CD14-positive monocyte (primary cell): ENCODE results near the gene BPHL. TPM values are rescaled to one million over a fixed set of nuclear protein-coding genes. Genes with fewer than 3 reads are reported as not detected.

ENCODE experiments used
- DNase-seq, 3 donors: peaks; one replicate each; pipeline ENCODE4 v3.0.0-alpha.2; 2011 to 2022
- H2AFZ ChIP-seq: 2 replicates; pipeline ENCODE4 v1.6.0; 2012; ENCODE audit warnings: mild to moderate bottlenecking, low read depth, low read length, inconsistent platforms; ENCODE audit not compliant: insufficient read depth, poor library complexity, severe bottlenecking
- H3K27ac ChIP-seq, 2 donors: 1 replicate in 1 of 2; 2 replicates in 1 of 2; pipeline ENCODE4 v1.5.1; 2012 to 2013; ENCODE audit warnings: low read length in 2 of 2, control low read depth in 1 of 2, inconsistent platforms in 1 of 2, low read depth in 1 of 2, mild to moderate bottlenecking in 1 of 2
- H3K27me3 ChIP-seq, 2 donors: one replicate each; pipeline versions ENCODE4 v1.6.0 to v1.6.1; 2011 to 2013; ENCODE audit warnings: low read length in 2 of 2; ENCODE audit not compliant: control insufficient read depth in 2 of 2, insufficient read depth in 2 of 2
- H3K36me3 ChIP-seq, 2 donors: replicated peaks in 1 of 2; 1 replicate in 1 of 2; 2 replicates in 1 of 2; pipeline versions ENCODE4 v1.5.1 to v1.6.1; 2012 to 2013; ENCODE audit warnings: low read length in 2 of 2, control low read depth in 1 of 2, inconsistent platforms in 1 of 2, mild to moderate bottlenecking in 1 of 2; ENCODE audit not compliant: insufficient read depth in 2 of 2, control insufficient read depth in 1 of 2
- H3K4me1 ChIP-seq, 2 donors: 1 replicate in 1 of 2; 2 replicates in 1 of 2; pipeline versions ENCODE4 v1.5.1 to v1.6.1; 2012 to 2013; ENCODE audit warnings: low read length in 2 of 2, control low read depth in 1 of 2, inconsistent platforms in 1 of 2, mild to moderate bottlenecking in 1 of 2, moderate library complexity in 1 of 2; ENCODE audit not compliant: insufficient read depth in 2 of 2, control insufficient read depth in 1 of 2
- H3K4me2 ChIP-seq: replicated peaks from 2 replicates; pipeline ENCODE3; 2012; ENCODE audit warnings: low read length, moderate library complexity, mild to moderate bottlenecking; ENCODE audit not compliant: poor library complexity, severe bottlenecking; ENCODE audit errors: extremely low read depth
- H3K4me3 ChIP-seq, 3 experiments: fragments of 200-600 bp in 1 of 3; sonication (generic) in 1 of 3; replicated peaks in 1 of 3; 1 replicate in 2 of 3; 2 replicates in 1 of 3; pipeline ENCODE4 v1.5.1; 2011 to 2013; ENCODE audit warnings: low read length in 3 of 3, mild to moderate bottlenecking in 3 of 3, control low read depth in 2 of 3, low read depth in 2 of 3, inconsistent platforms in 1 of 3, moderate library complexity in 1 of 3
- H3K79me2 ChIP-seq: 2 replicates; pipeline ENCODE4 v1.6.0; 2012; ENCODE audit warnings: mild to moderate bottlenecking, control low read depth, inconsistent platforms, low read length, moderate library complexity; ENCODE audit not compliant: insufficient read depth
- H3K9ac ChIP-seq: 2 replicates; pipeline ENCODE4 v1.6.0; 2017; ENCODE audit warnings: low read length, mild to moderate bottlenecking; ENCODE audit not compliant: insufficient read depth, poor library complexity, severe bottlenecking
- H3K9me3 ChIP-seq, 2 donors: replicated peaks in 1 of 2; 1 replicate in 1 of 2; 2 replicates in 1 of 2; pipeline versions ENCODE4 v1.5.1 to v1.6.1; 2012 to 2013; ENCODE audit warnings: low read length in 2 of 2, control low read depth in 1 of 2; ENCODE audit not compliant: control insufficient read depth in 1 of 2, insufficient read depth in 1 of 2
- H4K20me1 ChIP-seq: 2 replicates; pipeline ENCODE4 v1.6.0; 2012; ENCODE audit warnings: mild to moderate bottlenecking, low read length, control low read depth, moderate library complexity; ENCODE audit not compliant: insufficient read depth
- H3K27ac Mint-ChIP-seq, 7 donors: one replicate each; pipeline ENCODE4 v1.8.0; 2020; ENCODE audit warnings: mild to moderate bottlenecking in 7 of 7, mixed read lengths in 7 of 7, moderate library complexity in 6 of 7, inconsistent platforms in 2 of 7
- H3K27me3 Mint-ChIP-seq, 3 donors: one replicate each; pipeline ENCODE4 v1.8.0; 2021 to 2022; ENCODE audit warnings: low read depth in 3 of 3, mild to moderate bottlenecking in 3 of 3, mixed read lengths in 3 of 3, moderate library complexity in 3 of 3, inconsistent platforms in 1 of 3
- H3K36me3 Mint-ChIP-seq, 2 donors: one replicate each; pipeline ENCODE4 v1.8.0; 2020; ENCODE audit warnings: mixed read lengths in 2 of 2, inconsistent platforms in 1 of 2, mild to moderate bottlenecking in 1 of 2
- H3K4me1 Mint-ChIP-seq: one replicate; pipeline ENCODE4 v1.8.0; 2020; ENCODE audit warnings: mild to moderate bottlenecking, mixed read lengths
- H3K4me3 Mint-ChIP-seq, 2 donors: one replicate each; pipeline ENCODE4 v1.8.0; 2020; ENCODE audit warnings: mild to moderate bottlenecking in 2 of 2, mixed read lengths in 2 of 2, moderate library complexity in 1 of 2
- H3K9me3 Mint-ChIP-seq, 7 donors: one replicate each; pipeline ENCODE4 v1.8.0; 2020 to 2022; ENCODE audit warnings: mixed read lengths in 7 of 7, mild to moderate bottlenecking in 6 of 7, moderate library complexity in 6 of 7, inconsistent platforms in 2 of 7
- CTCF ChIP-seq: fragments of 200-600 bp; IDR thresholded peaks from one replicate; pipeline ENCODE4 v1.8.0; 2022; ENCODE audit warnings: antibody characterized with exemption, mild to moderate bottlenecking
- WGBS: methylation state at CpG from one replicate; pipeline ENCODE4 v1.1.5; 2013; ENCODE audit warnings: missing lambda C conversion rate; ENCODE audit not compliant: insufficient coverage; 5-methylcytosine and 5-hydroxymethylcytosine counted together
- intact Hi-C, 2 donors: fragments of 100-400 bp; cut with micrococcal nuclease; formaldehyde crosslinking; loops; one replicate each; pipeline versions ENCODE4 v1.15.0 to v1.15.1; 2023
- polyA plus RNA-seq, 3 donors: library from polyadenylated mRNA; depleted of rRNA in 1 of 3; unstranded in 2 of 3; stranded (reverse) in 1 of 3; fragments of 300-500 nt in 2 of 3; fragments of >200 nt in 1 of 3; fragmentation: Illumina TruSeq in 2 of 3; gene quantifications; 1 replicate in 2 of 3; 2 replicates in 1 of 3; pipeline ENCODE4 v1.2.3, GENCODE V29; 2012 to 2021

Gene BPHL
- polyA plus RNA-seq, 3 donors: 4.6 to 7.8 (median 5.9) TPM

GRCh38 chr6:3102875-3103274 lies 15.6 kb upstream of the BPHL start:
- Histone ChIP-seq H3K27ac (no peak overlapping the region), H4K20me1 (peaks cover 4% of the 10 kb centered on the region), H3K27me3 (no peaks in the 10 kb centered on the region), H3K4me1 (no peaks in the 10 kb centered on the region), H3K4me3 (no peak overlapping the region), H2AFZ (no peak overlapping the region), H3K79me2 (no peaks in the 10 kb centered on the region), H3K9ac (no peak overlapping the region), H3K9me3 (no peaks in the 10 kb centered on the region), H3K4me2 (no peak overlapping the region), H3K36me3 (peaks cover 64 to 91% of the 10 kb centered on the region in 2 donors)
- WGBS: no CpG with 5 or more reads among the region's 3 CpGs
- H3K4me3 Mint-ChIP-seq: no peak overlapping the region
- no peaks in the 10 kb centered on the region for H3K4me1 Mint-ChIP-seq
- no peak for DNase-seq
- no peaks in the 10 kb centered on the region for H3K9me3 Mint-ChIP-seq
- intact Hi-C loops: no loop called here
- no peak for TF ChIP-seq CTCF
- H3K27ac Mint-ChIP-seq: peak overlapping the region in 2 of 7 donors; percentile 20 to 52
- H3K36me3 Mint-ChIP-seq: peaks cover 76 to 94% of the 10 kb centered on the region in 2 donors
- H3K27me3 Mint-ChIP-seq: no peaks in the 10 kb centered on the region

GRCh38 chr6:3108746-3109414 lies 9.6 kb upstream of the BPHL start:
- Mint-ChIP-seq H3K4me3 (no peak overlapping the region), H3K27me3 (peaks cover 0 to 2% (median 0%) of the 10 kb centered on the region in 3 donors), H3K4me1 (no peaks in the 10 kb centered on the region), H3K27ac (peak overlapping the region in 4 of 7 donors; percentile 9 to 81 (median 60)), H3K9me3 (no peaks in the 10 kb centered on the region), H3K36me3 (peaks cover 87 to 98% of the 10 kb centered on the region in 2 donors)
- Histone ChIP-seq H3K4me2 (no peak overlapping the region), H3K36me3 (peaks cover 83 to 98% of the 10 kb centered on the region in 2 donors), H3K9me3 (no peaks in the 10 kb centered on the region), H2AFZ (no peak overlapping the region), H3K27ac (no peak overlapping the region), H3K9ac (no peak overlapping the region), H4K20me1 (peaks cover 24% of the 10 kb centered on the region), H3K4me3 (no peak overlapping the region), H3K27me3 (no peaks in the 10 kb centered on the region), H3K79me2 (no peaks in the 10 kb centered on the region), H3K4me1 (no peaks in the 10 kb centered on the region)
- intact Hi-C loops: no loop called here
- WGBS: 95% methylated on average over 10 of the region's 10 CpGs
- no peak for DNase-seq
- TF ChIP-seq CTCF: no peak
